ENCODE results near the gene XPNPEP1. TPM values are rescaled to one million over a fixed set of nuclear protein-coding genes. Genes with fewer than 3 reads are reported as not detected.

The XPNPEP1 gene
- total RNA-seq, result 94.6 TPM

GRCh38 chr10:109922976-109923921 is at the start of gene XPNPEP1:
XPNPEP1 (minus strand) TSS chr10:109923511; CDS start chr10:109923433, 78 bp downstream.
- peak; percentile 70 for DNase-seq

GRCh38 chr10:109972372-109973001 is 49.2 kb upstream of the XPNPEP1 start:
- DNase-seq, result no peak

DNA sequence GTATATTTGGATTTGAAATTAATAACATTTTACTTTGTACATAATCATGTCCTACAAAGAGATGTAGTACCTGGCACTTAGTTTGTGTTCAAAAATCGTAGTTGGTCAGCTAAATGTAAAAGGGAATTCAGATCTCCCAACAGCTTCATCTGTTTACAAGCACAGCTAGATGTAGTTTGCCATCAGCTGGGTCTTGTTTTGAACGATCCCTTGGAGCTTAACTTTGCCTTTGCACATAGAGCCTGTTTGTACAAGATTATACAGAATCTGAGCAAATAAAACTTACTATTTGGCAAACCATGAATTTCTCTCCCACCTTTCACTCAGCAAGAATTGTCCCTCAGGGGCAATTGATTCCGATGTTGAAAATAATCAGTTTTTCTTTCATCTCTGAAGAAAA is 48.3 kb upstream of the XPNPEP1 start:
- DNase-seq, result no peak

GRCh38 chr10:109969760-109970346 is 46.5 kb upstream of the XPNPEP1 start:
- DNase-seq, result no peak

GRCh38 chr10:109968953-109969759 is 45.8 kb upstream of the XPNPEP1 start:
- no peak for DNase-seq

GRCh38 chr10:109967739-109968088 is 44.4 kb upstream of the XPNPEP1 start:
- no peak for DNase-seq

- peak; percentile 57 for DNase-seq
Measured at GRCh38 chr10:109966961-109967738, 43.8 kb upstream of the XPNPEP1 start.

GRCh38 chr10:109964318-109964717 is 41.0 kb upstream of the XPNPEP1 start:
- no peak for DNase-seq

DNA sequence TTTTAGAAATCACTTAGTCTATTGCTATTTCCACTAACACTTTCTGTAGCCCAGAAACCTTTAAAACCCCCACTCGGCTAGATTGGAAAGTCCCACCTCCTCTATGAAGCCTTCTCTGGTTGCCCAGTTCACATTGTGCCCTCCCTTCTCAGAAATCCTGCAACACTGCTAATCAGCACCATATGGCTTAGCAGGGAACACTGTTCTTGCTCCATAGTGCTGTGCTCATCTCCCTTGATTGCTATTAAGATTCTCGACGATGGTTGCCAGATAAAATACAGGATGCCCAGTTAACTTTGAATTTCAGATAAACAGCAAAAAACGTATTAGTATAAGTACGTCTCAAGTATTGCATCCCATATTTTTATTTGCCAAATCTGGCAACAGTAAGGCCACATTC is 40.1 kb upstream of the XPNPEP1 start:
- DNase-seq, result peak; percentile 61

GRCh38 chr10:109962247-109962646 is 38.9 kb upstream of the XPNPEP1 start:
- DNase-seq, result no peak

DNA sequence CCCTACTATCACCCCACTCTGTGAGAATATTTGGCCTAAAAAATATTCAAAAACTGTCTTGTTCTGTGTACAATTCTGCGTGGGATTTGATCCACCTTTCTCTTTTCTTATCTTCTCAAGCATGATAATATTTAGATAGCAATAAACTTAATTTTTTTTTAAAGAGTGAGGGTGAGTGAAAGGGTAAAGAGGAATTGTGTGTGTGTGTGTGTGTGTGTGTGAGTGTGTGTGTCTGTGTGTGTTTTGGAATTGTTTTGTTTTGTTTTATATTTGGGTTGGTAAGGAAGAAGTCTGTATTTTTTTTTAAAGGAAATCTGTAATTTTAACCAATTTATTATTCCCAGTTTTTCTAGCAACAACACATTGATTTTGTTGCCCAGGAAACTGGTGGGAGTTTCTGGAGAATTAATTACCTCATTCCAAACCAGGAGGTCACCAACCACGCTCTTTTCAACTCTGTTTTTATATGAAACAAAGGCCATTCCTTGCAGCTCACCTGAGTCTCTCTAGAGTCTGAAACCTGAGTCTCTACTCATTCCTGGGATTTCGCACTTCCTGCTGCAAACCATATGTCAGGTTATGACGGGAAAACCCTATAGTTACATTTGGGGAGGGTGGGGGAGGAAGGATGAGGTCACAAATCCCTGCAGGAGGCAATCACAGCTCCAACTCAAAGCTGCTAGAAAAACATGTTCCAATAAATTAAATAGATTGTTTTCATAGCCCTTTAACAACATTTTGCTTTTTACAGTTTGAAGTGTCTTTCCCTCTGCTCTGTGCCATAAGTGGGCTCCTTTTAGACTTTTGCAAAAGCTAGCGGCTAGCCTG is 38.1 kb upstream of the XPNPEP1 start:
- peak; percentile 68 for DNase-seq

DNA sequence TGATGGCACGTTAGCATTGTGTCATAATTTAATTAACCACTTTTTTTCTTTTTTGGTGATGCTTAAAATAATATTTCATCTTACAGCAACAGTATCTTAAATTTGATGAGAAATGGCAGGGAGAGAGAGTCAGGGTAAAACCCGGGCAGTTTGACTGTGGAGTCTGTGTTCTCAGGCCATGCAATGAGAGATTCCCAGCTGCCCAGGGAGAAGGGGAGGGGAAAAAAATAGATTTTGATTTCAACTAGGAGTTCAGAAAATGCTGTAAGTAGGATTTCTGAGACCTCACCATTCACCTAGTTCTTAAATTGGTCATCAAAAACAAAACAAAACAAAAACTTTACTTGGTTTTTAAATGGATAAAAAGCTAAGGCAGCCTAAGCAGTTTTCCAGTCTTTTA is 37.4 kb upstream of the XPNPEP1 start:
- DNase-seq, result no peak

- peak; percentile 90 for DNase-seq
Measured at GRCh38 chr10:109959259-109960145, 36.2 kb upstream of the XPNPEP1 start.

GRCh38 chr10:109958059-109958458 is 34.7 kb upstream of the XPNPEP1 start:
- DNase-seq, result no peak

- DNase-seq, result no peak
Measured at GRCh38 chr10:109957092-109957797, 33.9 kb upstream of the XPNPEP1 start.

DNA sequence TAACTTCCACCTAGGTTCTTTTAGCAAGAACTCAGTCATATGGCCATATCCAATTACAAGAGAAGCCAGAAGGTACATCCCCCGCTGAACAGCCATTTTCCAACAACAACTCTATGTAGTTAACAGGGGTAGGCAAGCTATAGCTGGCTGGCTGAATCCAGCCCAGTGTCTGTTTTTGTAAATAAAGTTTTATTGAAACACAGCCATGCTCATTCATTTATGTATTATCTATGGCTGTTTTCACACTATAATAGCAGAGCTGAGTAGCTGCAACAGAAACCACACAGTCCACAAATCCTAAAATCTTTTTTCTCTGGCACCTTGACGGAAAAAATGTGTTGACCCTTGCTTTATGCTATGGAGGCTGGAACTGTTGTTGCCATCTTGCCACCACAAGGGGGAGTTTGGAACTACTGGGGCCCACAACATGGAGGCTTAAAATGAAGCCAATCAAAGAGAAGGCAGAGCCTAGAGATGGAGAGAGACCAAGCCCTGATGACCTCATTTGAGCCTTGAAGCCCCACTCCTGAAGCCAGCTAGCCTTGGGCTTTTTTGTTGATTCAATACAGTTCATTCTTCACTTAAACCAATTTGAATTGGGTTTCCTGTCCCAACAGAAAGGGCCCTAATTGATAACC is 33.3 kb upstream of the XPNPEP1 start:
- no peak for DNase-seq

DNA sequence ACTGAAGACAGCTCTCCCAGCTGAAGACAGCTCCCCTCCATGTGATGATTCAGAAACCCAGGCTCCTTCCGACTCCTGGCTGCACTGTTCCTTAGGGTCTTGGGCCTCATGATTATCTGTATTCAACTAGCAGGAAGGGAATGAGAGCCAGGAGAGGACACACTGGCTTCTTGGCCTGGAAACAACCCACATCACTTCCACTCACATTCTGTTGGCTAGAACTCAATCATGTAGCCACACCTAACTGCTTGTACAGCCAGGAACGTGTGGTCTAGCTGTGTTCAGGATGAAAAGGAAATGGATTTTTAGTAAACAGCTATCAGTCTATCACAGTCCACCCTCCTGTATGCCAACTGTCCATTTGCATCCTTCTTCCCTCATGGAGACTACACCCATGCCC is 30.5 kb upstream of the XPNPEP1 start:
- DNase-seq, result no peak

DNA sequence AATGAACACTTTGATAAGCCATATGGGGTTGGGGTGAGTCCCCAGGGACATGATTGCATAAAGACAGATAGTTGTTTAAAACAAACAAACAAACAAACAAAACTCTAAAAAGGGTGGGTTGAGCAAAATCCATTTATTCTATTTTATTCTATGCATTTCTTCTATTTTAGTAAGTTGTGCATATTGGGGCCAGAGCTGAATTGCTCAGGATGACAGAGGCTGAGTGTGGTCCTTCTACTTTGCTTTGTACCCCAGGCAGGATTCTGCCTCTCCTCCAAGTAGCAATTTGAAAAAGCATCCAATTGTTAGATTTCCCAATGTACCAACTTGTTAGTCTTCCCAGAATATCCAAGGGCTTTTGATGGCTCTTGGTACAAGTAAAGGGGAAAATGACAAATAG is 29.2 kb upstream of the XPNPEP1 start:
- no peak for DNase-seq

Data from skin of body (tissue), 2 donors.